IMR-90 (cell line): ENCODE results near the gene CCL23. TPM values are rescaled to one million over a fixed set of nuclear protein-coding genes. Genes with fewer than 3 reads are reported as not detected.

ENCODE experiments used
- ATAC-seq: fragments of 200-7000 bp; cut with Tn5 transposase; 2 replicates; pipeline ENCODE4 v1.9.1; 2020; ENCODE audit warnings: low read depth, mild to moderate bottlenecking, moderate library complexity
- BruUV-seq: library from RNA; stranded (reverse); fragments of 400-500 nt; replicated peaks from 2 replicates; lab custom pipeline; 2021; lab: Mats Ljungman, UMichigan
- CTCF ChIA-PET: fragments of 300-600 bp; formaldehyde crosslinking; extraction: SDS; loops from one replicate; lab custom pipeline; 2021; ENCODE audit warnings: antibody characterized with exemption; lab: Yijun Ruan, JAX
- POLR2A ChIA-PET: fragments of 300-600 bp; sonication (Branson Sonifier 250); formaldehyde crosslinking; loops from one replicate; lab custom pipeline; 2022; ENCODE audit warnings: antibody characterized with exemption; ENCODE audit not compliant: unreplicated experiment; lab: Charles Lee
- DNase-seq: peaks from one replicate; pipeline ENCODE4 v3.0.0; 2013
- H2AFZ ChIP-seq: replicated peaks from 2 replicates; pipeline ENCODE3; 2013; ENCODE audit warnings: low read length, mild to moderate bottlenecking; ENCODE audit not compliant: poor library complexity
- H2AK5ac ChIP-seq: 2 replicates; pipeline ENCODE4 v1.6.1; 2013; ENCODE audit warnings: low read depth, low read length, inconsistent platforms
- H2AK9ac ChIP-seq: replicated peaks from 2 replicates; pipeline ENCODE3; 2013; ENCODE audit warnings: mild to moderate bottlenecking, low read depth, low read length, moderate library complexity; ENCODE audit not compliant: poor library complexity
- H2BK120ac ChIP-seq: 2 replicates; pipeline ENCODE4 v1.6.1; 2013; ENCODE audit warnings: low read depth, low read length, inconsistent platforms
- H2BK15ac ChIP-seq: 3 replicates; pipeline ENCODE4 v1.6.1; 2013; ENCODE audit warnings: low read depth, low read length, inconsistent platforms
- H2BK20ac ChIP-seq: 2 replicates; pipeline ENCODE4 v1.6.1; 2013; ENCODE audit warnings: low read depth, mild to moderate bottlenecking, inconsistent platforms, low read length, moderate library complexity
- H2BK5ac ChIP-seq: 2 replicates; pipeline ENCODE4 v1.6.1; 2013; ENCODE audit warnings: mild to moderate bottlenecking, low read depth, low read length, inconsistent platforms; ENCODE audit not compliant: poor library complexity, severe bottlenecking
- H3K14ac ChIP-seq: replicated peaks from 2 replicates; pipeline ENCODE4 v1.6.1; 2013; ENCODE audit warnings: low read depth, low read length, inconsistent platforms
- H3K18ac ChIP-seq: 2 replicates; pipeline ENCODE4 v1.6.1; 2013; ENCODE audit warnings: low read depth, low read length, control low read depth
- H3K23ac ChIP-seq: 2 replicates; pipeline ENCODE4 v1.6.1; 2013; ENCODE audit warnings: low read depth, low read length, inconsistent platforms
- H3K27ac ChIP-seq: 2 replicates; pipeline ENCODE4 v1.5.1; 2013; ENCODE audit warnings: mild to moderate bottlenecking, control low read depth, low read length; ENCODE audit not compliant: insufficient read depth
- H3K27me3 ChIP-seq: 2 replicates; pipeline ENCODE4 v1.6.1; 2013; ENCODE audit warnings: low read length; ENCODE audit not compliant: control insufficient read depth, insufficient read depth
- H3K36me3 ChIP-seq: 2 replicates; pipeline ENCODE4 v1.6.1; 2013; ENCODE audit warnings: low read length, mixed read lengths; ENCODE audit not compliant: control insufficient read depth, insufficient read depth
- H3K4ac ChIP-seq: 2 replicates; pipeline ENCODE4 v1.6.1; 2013; ENCODE audit warnings: low read depth, low read length, inconsistent platforms
- H3K4me1 ChIP-seq: 2 replicates; pipeline ENCODE4 v1.6.1; 2013; ENCODE audit warnings: low read length, mixed read lengths; ENCODE audit not compliant: control insufficient read depth, insufficient read depth
- H3K4me2 ChIP-seq: 2 replicates; pipeline ENCODE4 v1.6.1; 2013; ENCODE audit warnings: low read depth, mild to moderate bottlenecking, control low read depth, low read length, moderate library complexity
- H3K4me3 ChIP-seq: 2 replicates; pipeline ENCODE4 v1.5.1; 2013; ENCODE audit warnings: low read depth, mild to moderate bottlenecking, control low read depth, low read length, moderate library complexity; ENCODE audit not compliant: insufficient read depth
- H3K56ac ChIP-seq: 2 replicates; pipeline ENCODE4 v1.6.1; 2013; ENCODE audit warnings: low read length, inconsistent platforms; ENCODE audit not compliant: insufficient read depth; ENCODE audit errors: extremely low read depth
- H3K79me1 ChIP-seq, 2 experiments: 2 replicates each; pipeline ENCODE4 v1.6.1; 2013; ENCODE audit warnings: low read length in 2 of 2, inconsistent platforms in 1 of 2, low read depth in 1 of 2
- H3K9ac ChIP-seq: 2 replicates; pipeline ENCODE4 v1.6.1; 2013; ENCODE audit warnings: low read depth, low read length, control low read depth
- H3K9me1 ChIP-seq: 2 replicates; pipeline ENCODE4 v1.6.1; 2013; ENCODE audit warnings: low read length, inconsistent platforms; ENCODE audit not compliant: insufficient read depth
- H3K9me3 ChIP-seq: 2 replicates; pipeline ENCODE4 v1.6.1; 2013; ENCODE audit warnings: low read length; ENCODE audit not compliant: control insufficient read depth, insufficient read depth
- H4K20me1 ChIP-seq: 2 replicates; pipeline ENCODE4 v1.6.1; 2013; ENCODE audit warnings: low read length, inconsistent platforms; ENCODE audit not compliant: insufficient read depth
- H4K5ac ChIP-seq: 2 replicates; pipeline ENCODE4 v1.6.1; 2013; ENCODE audit warnings: mild to moderate bottlenecking, low read depth, low read length, control low read depth
- H4K8ac ChIP-seq, 2 experiments: 2 replicates each; pipeline ENCODE4 v1.6.1; 2013; ENCODE audit warnings: low read depth in 2 of 2, low read length in 2 of 2, control low read depth in 1 of 2, inconsistent platforms in 1 of 2
- H4K91ac ChIP-seq: 2 replicates; pipeline ENCODE4 v1.6.1; 2013; ENCODE audit warnings: low read depth, low read length, inconsistent platforms; ENCODE audit not compliant: insufficient read depth
- BHLHE40 ChIP-seq: fragments of 150-350 bp; IDR thresholded peaks from 2 replicates; pipeline ENCODE4 v1.6.1; 2016; ENCODE audit warnings: mild to moderate bottlenecking, low read depth, low read length
- CEBPB ChIP-seq: IDR thresholded peaks from 2 replicates; pipeline ENCODE4 v1.6.1; 2012; ENCODE audit warnings: low read depth, low read length, improper control_type of control experiment
- CHD1 ChIP-seq: IDR thresholded peaks from 2 replicates; pipeline ENCODE4 v1.6.1; 2012; ENCODE audit warnings: low read depth, low read length, improper control_type of control experiment
- FOS ChIP-seq: fragments of 150-350 bp; IDR thresholded peaks from 2 replicates; pipeline ENCODE4 v1.6.1; 2016; ENCODE audit warnings: low read depth, low read length
- MAFK ChIP-seq: IDR thresholded peaks from 2 replicates; pipeline ENCODE4 v1.6.1; 2012; ENCODE audit warnings: low read depth, low read length, improper control_type of control experiment
- MAZ ChIP-seq: IDR thresholded peaks from 2 replicates; pipeline ENCODE4 v1.6.1; 2012; ENCODE audit warnings: low read depth, mild to moderate bottlenecking, low read length, improper control_type of control experiment, moderate library complexity, borderline replicate concordance
- MXI1 ChIP-seq: IDR thresholded peaks from 2 replicates; pipeline ENCODE4 v1.6.1; 2012; ENCODE audit warnings: low read depth, mild to moderate bottlenecking, low read length, moderate library complexity, borderline replicate concordance
- NFE2L2 ChIP-seq: fragments of 150-350 bp; IDR thresholded peaks from 2 replicates; pipeline ENCODE4 v1.6.1; 2016; ENCODE audit warnings: low read depth, mild to moderate bottlenecking, low read length
- POLR2A ChIP-seq: IDR thresholded peaks from 2 replicates; pipeline ENCODE4 v1.6.1; 2012; ENCODE audit warnings: mild to moderate bottlenecking, low read depth, low read length
- RAD21 ChIP-seq: IDR thresholded peaks from 2 replicates; pipeline ENCODE4 v1.6.1; 2012; ENCODE audit warnings: low read length, improper control_type of control experiment
- RCOR1 ChIP-seq: IDR thresholded peaks from 2 replicates; pipeline ENCODE4 v1.6.1; 2012; ENCODE audit warnings: mild to moderate bottlenecking, low read length, improper control_type of control experiment; ENCODE audit not compliant: insufficient replicate concordance
- RFX5 ChIP-seq: IDR thresholded peaks from 2 replicates; pipeline ENCODE4 v1.8.0; 2012; ENCODE audit warnings: low read depth, mild to moderate bottlenecking, low read length, moderate library complexity
- SMC3 ChIP-seq: fragments of 150-350 bp; IDR thresholded peaks from 2 replicates; pipeline ENCODE4 v1.6.1; 2016; ENCODE audit warnings: low read depth, mild to moderate bottlenecking, antibody characterized with exemption, low read length, moderate library complexity
- WGBS, 2 experiments: methylation state at CpG; one replicate each; pipeline versions ENCODE4 v1.1.5 to v1.1.7; 2013; ENCODE audit warnings: missing lambda C conversion rate in 2 of 2; ENCODE audit not compliant: insufficient read length in 1 of 2; ENCODE audit errors: extremely low coverage in 2 of 2; 5-methylcytosine and 5-hydroxymethylcytosine counted together
- dilution Hi-C: fragments of 300-500 bp; cut with HindIII; formaldehyde crosslinking; loops from one replicate; pipeline ENCODE4 v1.14.3; 2018; ENCODE audit warnings: low sequenced_read_pairs; ENCODE audit not compliant: unreplicated experiment
- in situ Hi-C: fragments of 300-500 bp; cut with MboI; formaldehyde crosslinking; loops from 3 replicates; pipeline ENCODE4 v1.14.3; 2019; ENCODE audit warnings: low sequenced_read_pairs, inconsistent platforms, mixed read lengths
- intact Hi-C: fragments of 100-400 bp; cut with micrococcal nuclease; formaldehyde crosslinking; loops from 2 replicates; pipeline ENCODE4 v1.10.0; 2022
- polyA plus RNA-seq, 3 experiments: library from polyadenylated mRNA; depleted of rRNA; stranded (reverse); fragments of >200 nt; gene quantifications; 2 replicates each; pipeline ENCODE4 v1.2.3, GENCODE V29; 2012; ENCODE audit warnings: low replicate concordance in 1 of 3
- total RNA-seq: library from RNA; depleted of rRNA; stranded (reverse); fragments of >200 nt; gene quantifications from 2 replicates; pipeline ENCODE4 v1.2.3, GENCODE V29; 2012
- TF ChIP-seq, protein P1 (sequence below): fragments of 150-350 bp; IDR thresholded peaks from 2 replicates; pipeline ENCODE4 v1.6.1; 2017; ENCODE audit warnings: mild to moderate bottlenecking, antibody characterized with exemption, low read length, low read depth
- TF ChIP-seq, protein P2 (sequence below): fragments of 150-350 bp; IDR thresholded peaks from 2 replicates; pipeline ENCODE4 v1.6.1; 2016; ENCODE audit warnings: low read depth, mild to moderate bottlenecking, low read length, moderate library complexity, borderline replicate concordance
- TF ChIP-seq, protein P3 (sequence below): conservative IDR thresholded peaks from 2 replicates; pipeline ENCODE4 v1.5.1; 2012; ENCODE audit warnings: mild to moderate bottlenecking, low read depth, low read length, improper control_type of control experiment

CCL23 gene
- total and polyA plus RNA-seq, 2 of the 4 experiments (the other 2 are of a cell fraction): not detected

DNA sequence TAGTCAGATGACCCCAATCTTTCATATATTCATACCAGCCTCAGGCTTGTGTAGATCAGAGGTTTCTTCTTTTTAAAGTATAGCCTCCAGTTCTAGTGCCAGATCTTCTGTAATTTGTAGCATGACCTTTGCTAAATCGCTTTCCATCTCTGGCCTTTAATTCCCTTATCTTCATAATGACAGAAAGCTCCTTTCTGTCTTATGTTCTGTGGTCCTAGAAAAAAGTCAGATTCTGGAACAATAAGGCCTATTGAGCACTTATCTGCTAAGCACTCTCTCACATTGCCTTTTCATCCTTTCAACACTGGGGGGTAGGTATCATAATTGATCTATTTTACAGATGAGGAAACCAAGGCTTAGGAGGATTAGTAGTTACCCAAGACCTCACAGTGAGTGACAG lies 45.7 kb downstream of the CCL23 start:
- dilution Hi-C loops: no loop called here
- Histone ChIP-seq H3K4me2 (no peak overlapping the region), H3K27ac (no peak overlapping the region), H2AK5ac (no peak overlapping the region), H2BK5ac (no peak overlapping the region), H3K23ac (no peak overlapping the region), H2AFZ (no peak overlapping the region), H4K8ac (no peak overlapping the region), H3K79me1 (no peaks in the 10 kb centered on the region), H2BK20ac (no peak overlapping the region), H3K36me3 (no peaks in the 10 kb centered on the region), H3K27me3 (peaks cover 3% of the 10 kb centered on the region; the same call in 1 of the 2 replicates), H4K5ac (no peak overlapping the region), H3K9me3 (no peaks in the 10 kb centered on the region), H3K9ac (no peak overlapping the region), H4K20me1 (no peaks in the 10 kb centered on the region), H2AK9ac (no peak overlapping the region), H3K56ac (no peak overlapping the region), H2BK15ac (no peak overlapping the region), H2BK120ac (no peak overlapping the region), H3K9me1 (no peaks in the 10 kb centered on the region; the same call in 1 of the 2 replicates), H3K18ac (no peak overlapping the region), H4K91ac (no peak overlapping the region), H3K4me1 (peaks cover 6% of the 10 kb centered on the region), H3K4me3 (no peak overlapping the region), H3K4ac (no peak overlapping the region), H3K14ac (no peak overlapping the region)
- WGBS, 2 experiments: no CpG with 5 or more reads among the region's 1 CpG
- in situ Hi-C loops: loop anchor here (5.0 kb wide), 1 partner anchor 175 kb away; no protein-coding TSS in a partner anchor
- CTCF ChIA-PET: interaction anchor here (1.1 to 1.8 kb wide), 2 partner anchors 100 to 177 kb away, joined by 4 read pairs; no protein-coding TSS in a partner anchor
- intact Hi-C loops: no loop called here
- TF ChIP-seq BHLHE40: no peak
- TF ChIP-seq, protein P1, sequence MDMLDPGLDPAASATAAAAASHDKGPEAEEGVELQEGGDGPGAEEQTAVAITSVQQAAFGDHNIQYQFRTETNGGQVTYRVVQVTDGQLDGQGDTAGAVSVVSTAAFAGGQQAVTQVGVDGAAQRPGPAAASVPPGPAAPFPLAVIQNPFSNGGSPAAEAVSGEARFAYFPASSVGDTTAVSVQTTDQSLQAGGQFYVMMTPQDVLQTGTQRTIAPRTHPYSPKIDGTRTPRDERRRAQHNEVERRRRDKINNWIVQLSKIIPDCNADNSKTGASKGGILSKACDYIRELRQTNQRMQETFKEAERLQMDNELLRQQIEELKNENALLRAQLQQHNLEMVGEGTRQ: no peak
- TF ChIP-seq, protein P2, sequence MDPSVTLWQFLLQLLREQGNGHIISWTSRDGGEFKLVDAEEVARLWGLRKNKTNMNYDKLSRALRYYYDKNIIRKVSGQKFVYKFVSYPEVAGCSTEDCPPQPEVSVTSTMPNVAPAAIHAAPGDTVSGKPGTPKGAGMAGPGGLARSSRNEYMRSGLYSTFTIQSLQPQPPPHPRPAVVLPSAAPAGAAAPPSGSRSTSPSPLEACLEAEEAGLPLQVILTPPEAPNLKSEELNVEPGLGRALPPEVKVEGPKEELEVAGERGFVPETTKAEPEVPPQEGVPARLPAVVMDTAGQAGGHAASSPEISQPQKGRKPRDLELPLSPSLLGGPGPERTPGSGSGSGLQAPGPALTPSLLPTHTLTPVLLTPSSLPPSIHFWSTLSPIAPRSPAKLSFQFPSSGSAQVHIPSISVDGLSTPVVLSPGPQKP: no peak
- no peak for TF ChIP-seq RAD21
- no peak for TF ChIP-seq MAFK
- TF ChIP-seq RCOR1: no peak
- TF ChIP-seq FOS: no peak
- no peak for TF ChIP-seq POLR2A
- TF ChIP-seq, protein P3, sequence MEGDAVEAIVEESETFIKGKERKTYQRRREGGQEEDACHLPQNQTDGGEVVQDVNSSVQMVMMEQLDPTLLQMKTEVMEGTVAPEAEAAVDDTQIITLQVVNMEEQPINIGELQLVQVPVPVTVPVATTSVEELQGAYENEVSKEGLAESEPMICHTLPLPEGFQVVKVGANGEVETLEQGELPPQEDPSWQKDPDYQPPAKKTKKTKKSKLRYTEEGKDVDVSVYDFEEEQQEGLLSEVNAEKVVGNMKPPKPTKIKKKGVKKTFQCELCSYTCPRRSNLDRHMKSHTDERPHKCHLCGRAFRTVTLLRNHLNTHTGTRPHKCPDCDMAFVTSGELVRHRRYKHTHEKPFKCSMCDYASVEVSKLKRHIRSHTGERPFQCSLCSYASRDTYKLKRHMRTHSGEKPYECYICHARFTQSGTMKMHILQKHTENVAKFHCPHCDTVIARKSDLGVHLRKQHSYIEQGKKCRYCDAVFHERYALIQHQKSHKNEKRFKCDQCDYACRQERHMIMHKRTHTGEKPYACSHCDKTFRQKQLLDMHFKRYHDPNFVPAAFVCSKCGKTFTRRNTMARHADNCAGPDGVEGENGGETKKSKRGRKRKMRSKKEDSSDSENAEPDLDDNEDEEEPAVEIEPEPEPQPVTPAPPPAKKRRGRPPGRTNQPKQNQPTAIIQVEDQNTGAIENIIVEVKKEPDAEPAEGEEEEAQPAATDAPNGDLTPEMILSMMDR: no peak
- no peak for TF ChIP-seq NFE2L2
- TF ChIP-seq RFX5: no peak
- no peak for TF ChIP-seq SMC3
- TF ChIP-seq CEBPB: no peak
- TF ChIP-seq CHD1: no peak
- TF ChIP-seq MAZ: no peak
- TF ChIP-seq MXI1: no peak
- POLR2A ChIA-PET: no interaction called here
- BruUV-seq: no TSS peak
- ATAC-seq (no peak), DNase-seq (no peak)
